Endothelial cell of umbilical vein (primary cell): ENCODE measurements around the gene CAMTA2. TPM values are rescaled to one million over a fixed set of nuclear protein-coding genes. Genes with fewer than 3 reads are reported as not detected.

Source experiments
- BruUV-seq: library from RNA; stranded (reverse); fragments of 400-500 nt; replicated peaks from 2 replicates; lab custom pipeline; 2021; lab: Mats Ljungman, UMichigan
- CTCF ChIA-PET: fragments of 300-600, 350-600 bp; sonication (Branson Sonifier 250); formaldehyde crosslinking; loops from one replicate; lab custom pipeline; 2021; ENCODE audit warnings: antibody characterized with exemption, inconsistent platforms; lab: Charles Lee
- POLR2A ChIA-PET: fragments of 300-600, 350-600 bp; sonication (Branson Sonifier 250); formaldehyde crosslinking; loops from one replicate; lab custom pipeline; 2021; ENCODE audit warnings: antibody characterized with exemption, inconsistent platforms; lab: Charles Lee
- DNase-seq: peaks from one replicate; pipeline ENCODE4 v3.0.0-alpha.2; 2011; ENCODE audit warnings: low read depth, low spot score
- FAIRE-seq: peaks from 2 replicates; lab custom pipeline; 2011; peaks lifted over from hg19 to GRCh38; lab: Jason Lieb, UNC
- H2AFZ ChIP-seq: 2 replicates; pipeline ENCODE4 v1.6.0; 2012; ENCODE audit warnings: low read depth, low read length, control low read depth, inconsistent platforms
- H3K27ac ChIP-seq: 2 replicates; pipeline ENCODE4 v1.5.1; 2011; ENCODE audit warnings: low read depth, mild to moderate bottlenecking, control low read depth, low read length, moderate library complexity; ENCODE audit not compliant: insufficient read depth
- H3K27me3 ChIP-seq, 2 experiments: 2 replicates each; pipeline versions ENCODE4 v1.6.0 to v1.6.1; 2011; ENCODE audit warnings: low read length in 2 of 2, mixed read lengths in 1 of 2; ENCODE audit not compliant: control insufficient read depth in 2 of 2, insufficient read depth in 2 of 2
- H3K36me3 ChIP-seq, 2 experiments: 2 replicates in 1 of 2; 3 replicates in 1 of 2; pipeline ENCODE4 v1.5.1; 2011; ENCODE audit warnings: low read length in 2 of 2, mild to moderate bottlenecking in 1 of 2, moderate library complexity in 1 of 2; ENCODE audit not compliant: control insufficient read depth in 2 of 2, insufficient read depth in 2 of 2; ENCODE audit errors: extremely low read depth in 1 of 2
- H3K4me1 ChIP-seq: 3 replicates; pipeline ENCODE4 v1.5.1; 2011; ENCODE audit warnings: mild to moderate bottlenecking, low read length; ENCODE audit not compliant: control insufficient read depth, insufficient read depth; ENCODE audit errors: extremely low read depth
- H3K4me2 ChIP-seq: 2 replicates; pipeline ENCODE4 v1.6.1; 2011; ENCODE audit warnings: low read length, control low read depth, mixed read lengths; ENCODE audit not compliant: insufficient read depth
- H3K4me3 ChIP-seq, 3 experiments: fragments of 200-600 bp in 1 of 3; sonication (generic), shearing (Covaris generic) in 1 of 3; replicated peaks in 1 of 3; 2 replicates each; pipeline ENCODE4 v1.5.1; 2011 to 2016; ENCODE audit warnings: control low read depth in 3 of 3, low read length in 3 of 3, mild to moderate bottlenecking in 2 of 3, inconsistent platforms in 1 of 3, low read depth in 1 of 3, moderate library complexity in 1 of 3; ENCODE audit not compliant: insufficient read depth in 1 of 3
- H3K79me2 ChIP-seq: 2 replicates; pipeline ENCODE4 v1.6.0; 2012; ENCODE audit warnings: low read length, inconsistent platforms; ENCODE audit not compliant: control insufficient read depth, insufficient read depth
- H3K9ac ChIP-seq: replicated peaks from 2 replicates; pipeline ENCODE3; 2011; ENCODE audit warnings: low read length, control low read depth; ENCODE audit not compliant: insufficient read depth; ENCODE audit errors: extremely low read depth
- H3K9me1 ChIP-seq: replicated peaks from 3 replicates; pipeline ENCODE4 v1.6.0; 2011; ENCODE audit warnings: mild to moderate bottlenecking, low read length; ENCODE audit not compliant: control insufficient read depth, insufficient read depth; ENCODE audit errors: extremely low read depth
- H3K9me3 ChIP-seq: replicated peaks from 2 replicates; pipeline ENCODE4 v1.5.1; 2012; ENCODE audit warnings: low read length, inconsistent platforms; ENCODE audit not compliant: control insufficient read depth, insufficient read depth
- H4K20me1 ChIP-seq: replicated peaks from 2 replicates; pipeline ENCODE3; 2011; ENCODE audit warnings: mild to moderate bottlenecking, low read length; ENCODE audit not compliant: control insufficient read depth, insufficient read depth; ENCODE audit errors: extremely low read depth
- EZH2 ChIP-seq: IDR thresholded peaks from 2 replicates; pipeline ENCODE4 v1.6.1; 2012; ENCODE audit warnings: borderline replicate concordance, low read depth, mild to moderate bottlenecking, moderate library complexity, low read length, inconsistent platforms; ENCODE audit not compliant: severe bottlenecking
- FOS ChIP-seq: IDR thresholded peaks from 2 replicates; pipeline ENCODE4 v1.6.1; 2011; ENCODE audit warnings: mild to moderate bottlenecking, low read length, moderate library complexity, borderline replicate concordance; ENCODE audit not compliant: insufficient read depth
- GATA2 ChIP-seq: IDR thresholded peaks from 2 replicates; pipeline ENCODE4 v1.7.0; 2011; ENCODE audit warnings: low read depth, mild to moderate bottlenecking, moderate library complexity, mixed read lengths, low read length; ENCODE audit not compliant: insufficient read length, insufficient read depth
- JUN ChIP-seq: IDR thresholded peaks from 2 replicates; pipeline ENCODE4 v1.6.1; 2011; ENCODE audit warnings: borderline replicate concordance, low read depth; ENCODE audit not compliant: insufficient read length, insufficient read depth
- MYC ChIP-seq: IDR thresholded peaks from one replicate; pipeline ENCODE4 v1.6.1; 2011; ENCODE audit warnings: mild to moderate bottlenecking, low read depth, low read length
- POLR2A ChIP-seq: IDR thresholded peaks from 2 replicates; pipeline ENCODE4 v1.6.1; 2012; ENCODE audit warnings: low read depth, mild to moderate bottlenecking, control low read depth, low read length
- POLR2AphosphoS5 ChIP-seq: IDR thresholded peaks from 2 replicates; pipeline ENCODE4 v1.6.1; 2012; ENCODE audit warnings: low read depth, mild to moderate bottlenecking, control low read depth, low read length, moderate library complexity; ENCODE audit not compliant: insufficient read depth
- dilution Hi-C: fragments of 300-500 bp; cut with MboI; formaldehyde crosslinking; loops from one replicate; pipeline ENCODE4 v1.15.0; 2019; ENCODE audit warnings: low sequenced_read_pairs; ENCODE audit not compliant: extremely low pct_ligation_motif_present
- intact Hi-C: fragments of 100-400 bp; cut with micrococcal nuclease; formaldehyde crosslinking; loops from one replicate; pipeline ENCODE4 v1.10.0; 2022
- polyA plus RNA-seq, 4 experiments: library from polyadenylated mRNA; depleted of rRNA in 3 of 4; stranded (reverse) in 3 of 4; unstranded in 1 of 4; fragments of >200 nt; gene quantifications; 2 replicates each; pipeline versions ENCODE4 v1.2.1 to v1.2.3, GENCODE V29; 2011 to 2012; ENCODE audit warnings: missing spikeins in 1 of 4
- total RNA-seq: library from RNA; stranded (reverse); gene quantifications from 2 replicates; pipeline ENCODE4 v1.2.3, GENCODE V29; 2021
- TF ChIP-seq, protein P1 (sequence below): IDR thresholded peaks from 2 replicates; pipeline ENCODE4 v1.6.1; 2011; ENCODE audit not compliant: insufficient read depth, insufficient read length

The CAMTA2 gene
- total and polyA plus RNA-seq, 2 donors (not counting 3 experiments of a cell fraction or from before 2014, with no cell fraction given): 33.8 to 51.0 TPM

GRCh38 chr17:5023588-5024147 is 36.2 kb upstream of the CAMTA2 start:
- Histone ChIP-seq H3K79me2 (no peaks in the 10 kb centered on the region), H3K36me3 (peaks cover 5 to 38% of the 10 kb centered on the region in 2 experiments), H3K9me1 (no peaks in the 10 kb centered on the region), H2AFZ (no peak overlapping the region), H3K4me2 (no peak overlapping the region), H4K20me1 (no peaks in the 10 kb centered on the region), H3K9me3 (no peaks in the 10 kb centered on the region), H3K4me1 (no peaks in the 10 kb centered on the region), H3K27me3 (no peaks in the 10 kb centered on the region), H3K27ac (no peak overlapping the region), H3K4me3 (no peak overlapping the region), H3K9ac (no peak overlapping the region)
- TF ChIP-seq, protein P1, sequence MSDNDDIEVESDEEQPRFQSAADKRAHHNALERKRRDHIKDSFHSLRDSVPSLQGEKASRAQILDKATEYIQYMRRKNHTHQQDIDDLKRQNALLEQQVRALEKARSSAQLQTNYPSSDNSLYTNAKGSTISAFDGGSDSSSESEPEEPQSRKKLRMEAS: no peak
- no peak for TF ChIP-seq GATA2
- TF ChIP-seq POLR2A: no peak
- TF ChIP-seq JUN: no peak
- no peak for TF ChIP-seq FOS
- no peak for TF ChIP-seq POLR2AphosphoS5
- TF ChIP-seq MYC: no peak
- no peak for TF ChIP-seq EZH2
- no TSS peak for BruUV-seq
- dilution Hi-C loops (no loop called here), intact Hi-C loops (no loop called here)
- FAIRE-seq (no peak), DNase-seq (no peak)
- POLR2A ChIA-PET: no interaction called here
- CTCF ChIA-PET: no interaction called here
